Measurements from ENCODE around the gene GSG1. TPM values are rescaled to one million over a fixed set of nuclear protein-coding genes. Genes with fewer than 3 reads are reported as not detected.

The GSG1 gene
- polyA plus RNA-seq (ENCODE audit: insufficient read length), result 0.71 TPM
- long read RNA-seq, donor 1, result 0 reads
- long read RNA-seq, donor 2, result 0 reads
- long read RNA-seq, donor 3, result 0 reads
- long read RNA-seq, donor 4, result 0 reads
- long read RNA-seq, donor 5, result 0 reads
- long read RNA-seq, donor 6, result 0 reads
- long read RNA-seq, donor 7, result 0 reads
- long read RNA-seq, donor 8, result 0 reads

DNA sequence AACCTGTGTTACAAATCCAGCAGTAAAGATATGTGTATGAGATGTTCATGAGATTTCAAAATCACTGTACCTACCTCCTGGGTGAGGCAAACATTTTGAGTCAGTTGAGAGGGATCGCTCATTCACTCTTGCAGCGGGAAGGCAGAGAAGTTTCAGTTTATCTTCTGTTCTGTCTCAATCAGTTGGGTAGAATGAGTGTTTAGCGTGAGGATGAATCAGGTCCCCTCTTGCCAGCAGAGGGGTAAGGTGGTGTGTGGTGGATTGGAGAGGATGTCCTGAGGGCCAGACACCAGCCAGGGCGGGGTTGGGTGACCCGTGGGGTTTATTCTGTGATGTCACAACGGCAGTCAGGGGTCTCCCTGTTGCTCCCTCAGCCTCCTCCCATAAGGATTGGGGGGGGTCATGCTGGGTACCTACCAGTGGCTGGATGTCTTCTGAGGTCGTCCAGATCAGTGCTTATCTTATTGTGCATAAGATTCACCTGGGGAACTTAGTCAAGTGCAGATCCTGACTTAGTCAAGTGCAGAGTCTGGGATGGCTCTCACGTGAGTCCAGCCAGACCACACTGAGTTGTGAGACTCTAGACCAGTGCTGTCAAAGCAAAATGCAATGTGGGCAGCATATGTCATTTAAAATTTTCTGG is at the start of gene GSG1:
Gene GSG1 (minus strand): TSS at position 277 of the 643 bp plus-strand sequence. CDS start 155 bp downstream, at position 122.
- no peak for DNase-seq

DNA sequence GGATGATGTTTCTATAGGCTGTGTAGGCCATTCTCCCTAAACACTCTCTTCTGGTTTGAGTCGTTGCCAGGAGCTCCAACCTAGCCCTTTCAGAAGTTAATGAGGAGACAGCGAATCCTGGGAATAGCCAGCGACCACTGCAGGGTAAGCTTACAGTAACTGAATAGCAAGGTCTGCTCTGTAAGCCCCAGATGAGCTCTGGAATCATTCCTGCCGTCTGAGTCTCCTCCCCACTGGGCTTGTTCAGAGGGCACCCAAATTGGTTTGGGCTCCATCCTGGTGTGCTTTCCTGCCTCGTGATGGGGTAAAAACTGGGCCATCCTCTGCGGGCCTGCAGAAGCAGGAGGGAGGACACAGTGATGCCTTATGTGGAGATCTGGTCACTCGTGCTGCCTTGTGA is 49.7 kb upstream of the GSG1 start:
- DNase-seq, result no peak

DNA sequence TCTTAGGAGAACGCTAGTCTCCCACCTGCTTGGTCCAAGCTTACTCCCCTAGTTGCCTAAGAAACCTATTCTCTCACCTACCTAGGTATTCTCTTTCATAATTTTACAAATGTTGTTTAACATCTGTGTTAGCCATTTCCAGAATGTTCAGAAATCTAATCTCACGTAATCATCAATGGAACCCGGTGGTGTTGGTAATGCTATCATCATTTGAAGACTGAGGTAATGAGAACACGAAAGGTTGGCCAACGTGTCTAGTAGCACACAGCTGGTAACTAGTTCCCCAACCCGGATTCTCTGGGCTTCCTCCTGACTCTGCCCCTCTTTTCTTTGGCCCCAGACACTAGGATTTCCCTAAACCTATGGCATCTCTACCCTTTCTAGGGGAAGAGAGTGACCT is 49.3 kb upstream of the GSG1 start:
- DNase-seq, result no peak

DNA sequence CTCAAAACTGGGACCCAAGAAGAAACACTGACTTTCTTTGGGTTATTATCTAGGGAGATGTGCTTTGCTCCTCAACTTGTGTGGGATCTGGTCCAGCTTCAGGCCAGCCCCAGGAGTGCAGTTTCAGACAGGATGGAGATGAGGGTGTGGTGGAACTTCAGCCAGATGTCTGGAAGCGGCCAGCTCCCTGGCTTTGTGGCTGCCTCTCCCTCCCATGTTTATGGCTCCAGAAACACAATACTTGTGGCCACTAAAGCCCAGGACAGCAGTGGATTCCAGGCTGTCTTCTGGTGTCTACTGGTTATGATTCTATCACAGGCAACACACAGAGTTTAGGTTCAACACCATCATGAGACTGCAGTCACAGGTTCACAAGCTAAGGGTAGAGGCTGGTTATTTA is 48.8 kb upstream of the GSG1 start:
- no peak for DNase-seq

DNA sequence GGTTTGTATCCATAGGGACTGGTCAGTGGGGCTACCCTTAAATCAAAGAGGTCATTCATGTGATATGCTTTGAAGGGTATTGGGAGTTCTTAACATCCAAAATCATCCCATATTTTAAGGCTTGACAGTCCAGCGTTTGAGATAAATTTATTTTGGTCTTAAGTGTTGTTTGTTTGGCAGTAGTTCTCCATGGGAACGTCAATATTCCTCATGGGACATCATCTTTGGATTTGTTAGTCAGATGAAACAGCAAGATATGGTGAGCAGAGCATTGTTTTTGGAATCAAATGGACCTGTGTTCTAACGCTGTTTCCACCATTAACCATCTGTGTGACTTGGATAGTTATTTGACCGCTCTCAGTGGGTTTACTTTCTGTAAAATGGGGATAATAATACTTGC is 45.9 kb upstream of the GSG1 start:
- DNase-seq, result no peak

DNA sequence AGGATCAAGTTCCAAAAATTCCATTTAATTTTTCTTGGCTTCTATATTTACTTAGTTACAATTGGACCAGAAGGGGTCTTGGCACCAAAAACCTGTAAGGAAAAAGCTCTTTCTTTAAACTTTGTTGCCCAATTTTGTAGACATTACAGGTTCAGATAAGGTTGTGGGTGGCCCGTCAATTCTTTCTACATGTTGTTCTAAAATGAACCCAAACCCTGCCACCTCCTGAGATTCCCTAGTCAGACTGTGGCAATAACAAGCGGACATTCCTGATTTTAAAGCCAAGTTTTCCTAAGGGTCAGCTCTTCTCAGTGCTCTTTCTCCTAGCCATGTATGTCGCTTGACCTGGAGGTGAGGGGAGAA is 45.0 kb upstream of the GSG1 start:
- DNase-seq, result no peak

DNA sequence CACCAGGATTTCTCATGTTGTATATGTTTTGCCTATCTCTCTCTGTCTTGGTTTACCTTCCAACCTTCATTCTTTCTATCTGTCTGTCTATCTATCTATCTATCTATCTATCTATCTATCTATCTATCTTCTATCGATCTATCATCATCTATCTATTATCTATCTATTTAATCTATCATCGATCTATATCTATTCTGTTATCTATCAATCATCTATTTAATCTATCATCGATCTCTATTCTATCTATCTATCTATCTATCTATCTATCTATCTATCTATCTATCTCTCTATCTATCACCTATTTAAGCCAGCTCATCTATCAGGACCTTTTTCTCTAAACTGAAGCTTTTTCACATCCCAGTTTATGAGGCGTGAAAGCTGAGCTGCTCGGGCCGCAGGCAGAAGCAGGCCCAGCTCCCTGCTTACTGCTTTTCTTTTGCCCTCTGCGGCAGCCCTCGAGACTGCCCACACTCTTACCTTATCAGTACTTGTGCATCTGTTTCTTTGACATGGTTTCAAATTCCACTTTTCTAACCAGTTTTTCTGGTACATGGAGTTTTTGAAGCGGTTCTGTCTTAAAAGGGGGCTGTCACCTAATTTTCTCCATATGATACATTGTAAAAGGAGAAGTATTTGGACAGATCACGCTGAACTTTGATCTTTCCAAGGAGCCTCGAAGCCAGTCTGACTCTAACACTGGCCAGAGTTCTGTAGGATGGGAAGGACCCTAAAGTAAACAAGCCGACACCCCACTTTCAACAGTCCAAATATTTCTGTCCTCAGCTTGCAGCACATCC is 44.4 kb upstream of the GSG1 start:
- peak; percentile 46 for DNase-seq

DNA sequence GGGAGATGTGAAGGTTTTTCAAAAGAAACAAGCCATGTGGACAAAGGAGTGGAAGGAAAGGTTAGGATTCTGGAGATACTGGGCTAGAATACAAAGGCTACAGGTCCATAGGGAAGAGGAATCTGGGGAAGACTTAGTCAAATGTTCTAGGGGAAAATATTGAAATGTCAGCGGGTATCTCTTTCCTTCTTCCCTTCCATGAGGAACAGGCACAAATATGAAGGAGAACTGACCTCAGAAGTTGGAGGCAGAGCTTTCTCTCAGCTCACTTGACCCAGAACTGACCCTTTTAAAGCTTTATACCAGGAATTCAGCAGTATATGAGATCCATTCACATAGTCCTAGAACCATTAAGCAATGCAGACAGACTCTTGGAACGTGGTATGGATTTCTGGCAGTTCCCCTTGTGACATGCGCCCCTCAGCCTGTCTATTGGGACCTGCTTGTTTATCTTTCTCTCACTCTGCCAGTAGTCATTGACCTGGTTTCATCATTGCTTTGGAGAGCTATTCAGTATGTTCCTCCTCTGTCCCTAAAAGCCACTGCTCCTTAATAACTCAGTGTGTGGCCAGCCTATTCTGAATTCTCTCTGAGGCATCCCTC is 43.0 kb upstream of the GSG1 start:
- no peak for DNase-seq

DNA sequence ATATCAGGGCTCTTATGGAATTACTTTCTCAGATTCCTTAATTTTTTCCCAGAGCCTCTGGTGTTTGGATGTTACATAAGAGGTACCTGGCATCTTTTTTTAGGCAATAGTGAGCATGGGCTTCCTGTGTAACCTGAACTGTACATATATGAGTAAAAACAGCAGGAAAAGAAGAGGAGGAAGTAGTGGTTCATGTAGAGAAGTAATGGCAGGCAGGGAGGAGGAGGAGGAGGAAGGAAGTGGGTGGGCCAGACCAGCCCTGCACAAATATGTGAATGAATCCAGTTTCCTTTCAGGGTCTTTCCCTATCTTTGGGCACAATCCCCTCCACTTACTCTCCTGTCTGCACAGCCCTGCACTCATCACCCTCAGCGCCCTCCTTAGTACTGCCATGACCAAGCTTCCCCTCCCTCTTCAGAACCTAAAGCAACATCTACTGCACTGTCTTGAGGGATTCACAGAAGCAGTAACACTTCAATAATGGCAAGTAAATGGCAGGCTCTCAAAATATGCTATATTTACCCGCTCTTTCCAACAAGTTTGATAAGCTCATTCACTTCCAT is 40.9 kb upstream of the GSG1 start:
- DNase-seq, result no peak

DNA sequence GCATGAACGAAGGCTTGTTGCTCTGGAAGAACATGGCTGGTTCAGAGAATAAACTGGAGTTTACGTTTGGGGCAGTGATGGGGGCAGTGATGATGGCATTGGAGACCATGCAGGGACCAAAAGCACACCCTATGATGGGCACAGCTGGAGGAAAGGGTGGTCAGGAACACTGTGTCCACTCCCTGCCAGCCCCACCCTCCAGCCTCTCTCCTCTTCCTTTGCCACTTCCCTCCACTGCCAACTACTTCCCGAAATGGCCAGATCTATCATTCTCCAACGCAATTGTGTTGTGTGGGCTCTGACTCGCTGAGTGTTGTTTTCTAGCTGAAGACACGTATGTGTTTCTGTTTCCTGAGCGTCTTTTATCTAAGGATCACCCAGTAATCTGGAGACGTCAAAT is 39.3 kb upstream of the GSG1 start:
- no peak for DNase-seq

DNA sequence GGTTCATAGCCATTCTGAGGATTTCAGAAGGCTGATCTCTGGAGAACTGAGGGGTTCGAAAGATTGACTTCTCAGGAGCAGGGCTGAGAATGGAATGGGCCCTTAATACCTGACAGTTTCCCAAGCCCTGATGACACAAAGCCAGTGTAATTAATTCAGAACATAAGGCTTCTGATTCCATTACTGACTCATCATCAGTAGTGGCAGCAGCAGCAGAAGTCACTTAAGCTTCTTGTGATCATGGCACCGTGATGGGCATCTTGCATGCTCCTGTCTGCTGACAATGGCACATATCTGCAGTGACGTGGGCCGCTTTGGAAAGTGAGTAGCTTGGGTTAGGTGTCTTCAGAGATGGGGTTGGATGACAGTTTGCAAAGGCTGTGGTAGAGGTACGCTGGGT is 38.2 kb upstream of the GSG1 start:
- DNase-seq, result no peak

DNA sequence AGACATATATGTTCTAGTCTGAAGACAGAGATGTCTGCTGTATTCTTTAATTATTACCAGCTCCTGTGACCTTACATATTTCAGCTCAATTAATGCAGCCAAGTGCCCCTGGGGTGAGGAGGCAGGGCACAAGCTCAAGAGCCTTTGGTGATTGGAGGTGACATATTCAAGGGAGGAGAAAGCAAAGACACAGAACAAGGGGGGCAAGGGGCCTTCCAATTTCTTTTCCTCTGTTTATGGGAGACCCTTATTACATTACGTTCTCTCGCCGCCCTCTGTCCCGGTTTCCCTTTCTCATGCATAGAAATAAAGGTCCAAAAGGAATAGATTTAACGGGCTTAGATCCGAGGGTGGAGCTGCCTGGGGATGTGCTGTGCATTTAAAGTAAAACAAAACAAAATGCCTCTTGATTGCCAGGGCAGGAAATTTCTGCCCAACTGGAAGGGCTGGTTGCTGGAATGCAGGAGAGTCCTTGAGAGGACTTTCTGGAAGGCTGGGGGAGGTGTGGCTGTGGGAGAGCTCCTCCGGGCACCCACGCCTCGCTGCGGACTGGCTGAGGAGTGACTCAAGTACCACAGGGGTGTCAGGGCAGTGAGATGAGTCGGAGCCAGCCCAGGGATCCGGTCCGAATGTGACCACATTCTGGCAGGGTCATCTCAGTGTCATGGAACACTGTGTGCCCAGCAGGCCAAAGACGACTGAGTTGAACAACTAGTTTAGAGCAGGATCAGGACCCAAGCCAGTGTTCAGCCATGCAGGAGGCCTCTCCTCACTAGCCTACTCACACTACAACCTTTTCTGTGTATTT is 32.1 kb upstream of the GSG1 start:
- peak; percentile 67 for DNase-seq

DNA sequence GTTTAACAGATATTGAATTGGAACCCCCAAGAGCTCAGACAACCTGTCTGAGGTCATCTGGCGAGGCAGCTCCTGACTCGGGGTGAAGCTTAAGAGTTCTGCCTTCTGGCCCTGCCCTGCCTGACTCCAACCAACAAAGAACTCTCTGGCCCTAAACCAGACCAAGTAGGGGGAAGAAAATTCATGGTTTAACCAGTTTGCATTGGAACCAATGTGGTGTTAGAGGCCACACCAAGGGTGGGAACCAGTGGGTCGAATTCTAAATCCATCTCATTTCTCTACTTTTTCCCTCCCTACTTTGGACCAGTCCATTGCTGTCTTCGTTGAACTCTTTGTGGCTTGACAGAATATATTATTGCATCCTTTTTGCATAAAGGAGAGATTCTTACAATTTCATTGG is 30.4 kb upstream of the GSG1 start:
- DNase-seq, result no peak

DNA sequence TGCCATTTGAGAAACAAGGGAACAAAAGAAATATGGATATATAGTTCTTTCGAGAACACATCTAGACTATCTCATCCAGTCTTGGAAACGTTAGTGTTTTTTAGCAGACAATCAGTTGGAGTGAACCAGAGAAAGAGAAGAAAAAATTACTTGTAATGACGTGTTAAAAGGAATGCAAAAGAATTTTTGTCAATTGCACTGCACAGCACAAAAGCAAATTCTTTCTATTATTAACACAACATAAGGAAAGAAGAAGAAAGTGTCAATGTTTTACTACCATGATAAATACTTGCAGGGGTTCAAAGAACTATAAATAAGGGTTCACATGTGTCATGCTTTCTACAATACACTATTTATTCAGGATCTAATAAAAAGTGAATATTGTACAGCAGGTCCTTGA is 27.5 kb upstream of the GSG1 start:
- DNase-seq, result no peak

DNA sequence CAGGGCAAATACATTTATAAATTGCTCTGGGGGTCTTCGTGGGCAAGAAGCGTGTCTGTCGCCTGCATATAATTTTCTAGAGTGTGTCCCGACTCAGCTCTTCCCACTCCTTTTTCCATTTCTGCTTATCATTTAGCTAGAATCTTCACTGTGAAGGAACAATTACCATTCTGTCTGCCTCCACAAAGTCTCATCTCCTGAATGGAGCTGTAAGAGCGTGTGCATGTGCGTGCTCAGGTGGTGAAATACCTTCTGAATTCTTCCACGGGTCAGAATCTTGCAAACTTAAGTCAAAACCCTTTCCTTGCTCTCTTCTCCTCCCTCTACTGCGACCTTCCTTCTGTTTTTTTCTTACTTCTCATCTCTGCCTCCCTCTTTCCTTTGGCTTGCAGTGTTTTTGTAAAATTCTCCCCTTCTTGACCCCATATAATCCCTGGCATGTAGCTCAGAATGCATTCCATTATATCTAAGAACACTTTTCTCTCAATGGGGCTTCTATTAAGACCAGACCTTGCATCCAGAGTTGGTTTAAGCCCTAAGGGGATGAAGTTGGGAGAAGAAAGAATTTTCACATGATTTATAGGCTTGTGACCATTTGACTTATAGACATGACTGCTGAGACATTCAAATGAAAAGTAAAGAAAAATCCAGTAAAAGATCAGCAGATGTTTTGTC is 25.0 kb upstream of the GSG1 start:
- no peak for DNase-seq

DNA sequence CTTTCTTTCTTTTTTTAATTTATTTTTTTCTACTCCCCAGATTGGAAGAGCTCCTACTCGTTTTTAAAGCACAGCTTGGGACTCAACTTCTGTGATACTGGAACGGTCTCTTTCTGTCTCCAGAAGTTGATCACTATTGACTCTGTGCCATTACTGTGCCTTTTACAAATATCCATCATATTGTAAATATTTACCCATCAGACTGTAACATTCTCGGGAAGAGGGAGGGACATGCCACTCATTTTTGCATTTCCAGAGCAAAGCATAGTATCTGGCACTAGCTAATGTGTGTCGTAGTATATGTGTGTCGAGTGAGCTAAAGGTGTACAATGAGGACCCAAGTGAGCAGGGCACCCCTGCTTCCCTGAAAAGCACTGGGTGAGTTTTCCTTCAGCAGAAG is 24.0 kb upstream of the GSG1 start:
- no peak for DNase-seq

DNA sequence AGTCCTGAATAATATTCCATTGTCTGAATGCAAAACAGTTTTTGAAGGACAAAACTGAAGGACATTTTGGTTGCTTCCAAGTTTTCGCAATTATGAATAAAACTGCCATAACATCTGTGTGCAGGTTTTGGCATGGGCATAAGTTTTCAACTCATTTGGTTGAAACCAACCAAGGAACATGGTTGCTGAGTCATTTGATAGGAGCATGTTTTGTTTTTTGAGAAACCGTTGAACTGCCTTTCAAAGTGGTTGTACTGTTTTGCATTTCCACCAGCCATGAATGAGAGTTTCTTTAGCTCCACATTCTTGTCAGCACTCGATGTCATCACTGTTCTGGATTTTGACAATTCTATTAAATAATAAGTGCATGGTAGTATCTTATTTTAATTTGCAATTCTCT is 23.0 kb upstream of the GSG1 start:
- DNase-seq, result no peak

DNA sequence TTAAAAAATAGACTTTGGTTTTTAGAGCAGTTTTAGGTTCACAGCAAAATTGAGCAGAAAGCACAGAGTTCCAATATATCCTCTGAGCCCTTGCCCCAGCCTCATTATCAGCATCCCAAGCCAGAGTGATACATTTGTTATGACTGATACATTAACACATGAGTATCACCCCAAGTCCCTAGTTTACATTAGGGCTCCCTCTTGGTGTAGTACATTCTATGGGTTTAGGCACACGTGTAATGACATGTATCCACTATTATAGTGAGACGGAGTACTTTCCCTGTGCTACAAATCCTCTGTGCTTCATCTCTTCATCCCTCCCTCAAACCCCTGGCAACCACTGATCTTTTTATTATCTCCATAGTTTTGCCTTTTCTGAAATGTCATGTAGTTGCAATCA is 22.5 kb upstream of the GSG1 start:
- DNase-seq, result no peak

DNA sequence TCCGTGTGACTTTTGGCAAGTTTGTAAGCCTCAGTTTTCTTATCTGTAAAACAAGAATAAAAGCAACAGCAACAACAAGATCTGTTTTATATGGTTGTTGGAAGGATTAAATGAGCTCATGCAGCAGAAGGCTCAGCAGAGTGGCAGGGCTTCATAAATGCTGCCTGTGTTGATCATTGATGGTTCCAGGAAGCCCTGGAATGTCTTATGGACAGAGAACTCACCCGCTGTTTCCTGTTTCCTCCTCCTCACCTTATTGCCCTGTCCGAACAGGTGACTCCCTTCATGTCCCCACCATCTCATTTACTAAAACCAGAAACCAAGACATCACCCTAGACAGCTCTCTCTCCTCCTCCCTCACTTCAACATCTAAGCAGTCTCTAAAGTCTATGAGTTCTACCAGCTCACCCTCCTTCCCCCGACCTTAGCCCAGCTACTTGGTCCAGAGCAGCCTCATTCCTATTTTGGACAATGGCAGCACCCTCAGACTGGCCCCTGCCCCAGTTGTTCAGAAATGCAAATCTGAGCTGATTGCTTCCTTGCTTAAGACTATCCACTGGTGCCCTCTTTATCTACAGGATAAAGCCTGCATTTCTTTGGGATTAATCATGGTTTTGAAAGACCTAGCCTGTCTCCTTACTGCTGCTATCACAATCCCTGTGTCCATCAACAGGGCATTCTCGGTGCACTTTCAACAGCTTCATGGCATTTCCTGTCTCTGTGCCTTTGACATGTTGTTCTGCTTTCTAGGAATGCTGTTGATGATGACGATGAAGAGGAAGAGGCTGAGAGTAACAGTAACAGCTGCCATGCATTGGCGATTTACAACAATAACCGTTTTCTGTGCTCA is 21.4 kb upstream of the GSG1 start:
- DNase-seq, result no peak

DNA sequence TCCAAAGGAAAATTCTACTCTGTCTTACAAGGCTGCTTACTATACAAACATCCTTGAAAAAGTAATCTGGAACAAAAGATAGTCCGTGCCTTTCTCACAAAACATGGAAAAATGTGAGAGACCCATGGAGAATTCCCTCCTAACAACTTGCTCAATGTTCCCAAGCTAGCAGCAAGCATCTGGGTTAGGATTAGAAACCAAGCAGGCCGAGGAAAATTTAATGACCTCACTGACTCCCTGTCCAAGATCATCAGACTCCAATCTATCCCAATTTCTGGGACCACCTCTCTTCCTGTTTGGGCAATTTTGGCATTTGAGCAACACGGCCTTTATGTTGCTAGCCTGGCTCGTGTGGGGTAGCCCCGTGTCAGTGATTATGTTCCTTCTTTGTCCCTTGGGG is 18.1 kb upstream of the GSG1 start:
- no peak for DNase-seq

DNA sequence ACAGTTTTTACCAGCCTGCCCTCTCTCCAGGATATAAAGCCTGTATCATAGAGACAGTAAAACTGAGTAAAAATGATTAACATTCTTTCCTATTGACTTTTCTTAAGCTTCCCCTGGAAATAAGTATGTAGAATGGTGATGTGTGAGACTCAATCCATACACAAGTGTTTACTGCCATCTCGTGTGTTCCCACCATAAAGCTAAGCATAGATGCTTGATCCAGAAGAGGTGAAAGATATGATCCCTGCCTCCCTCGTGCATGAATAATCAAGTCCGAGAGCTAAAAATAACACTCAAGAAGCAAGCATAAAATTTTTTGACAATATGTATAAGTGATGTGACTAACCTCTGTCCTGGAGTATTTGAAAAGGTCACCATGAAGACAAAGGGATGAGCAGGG is 16.9 kb upstream of the GSG1 start:
- no peak for DNase-seq
